ENCODE measurements around the gene DOCK9.
"Not testable (repeated sequence)": the region's sequence is repeated elsewhere in the genome, so short reads cannot be mapped to it uniquely, and the experiment has no call there.

Gene DOCK9

GRCh38 chr13:98909016-98909415 is 68.8 kb downstream of the DOCK9 start:
- DNase-seq, result no peak

GRCh38 chr13:98906746-98907502 is 70.9 kb downstream of the DOCK9 start:
- DNase-seq, result no peak

GRCh38 chr13:98905199-98905598 is 72.7 kb downstream of the DOCK9 start:
- DNase-seq, result no peak

- no peak for DNase-seq
Measured at GRCh38 chr13:98900442-98900841, 77.4 kb downstream of the DOCK9 start.

DNA sequence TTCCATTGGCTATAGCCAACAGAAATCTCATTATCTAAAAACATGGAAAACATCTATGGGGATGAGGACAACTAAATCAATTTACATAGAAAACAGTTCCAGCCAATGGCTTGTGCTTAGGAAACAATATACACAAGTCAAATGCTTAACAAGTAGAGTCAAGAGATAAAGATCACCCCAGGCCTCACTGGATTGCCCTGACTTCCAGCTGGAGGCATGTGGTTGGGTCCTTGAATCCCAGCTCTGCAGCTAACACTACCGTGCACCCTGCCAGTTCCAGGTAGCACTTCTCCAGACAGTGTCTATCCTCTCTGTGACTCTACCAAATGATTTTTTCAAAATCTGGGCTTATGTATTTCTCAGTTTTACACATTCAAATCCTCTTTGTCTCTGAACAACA is 80.2 kb downstream of the DOCK9 start:
- DNase-seq, result no peak

- no peak for DNase-seq
Measured at GRCh38 chr13:98896868-98897144, 81.1 kb downstream of the DOCK9 start.

- no peak for DNase-seq
Measured at GRCh38 chr13:98896083-98896867, 81.6 kb downstream of the DOCK9 start.

GRCh38 chr13:98894814-98895213 is 83.0 kb downstream of the DOCK9 start:
- not testable (repeated sequence) for DNase-seq

GRCh38 chr13:98893371-98893770 is 84.5 kb downstream of the DOCK9 start:
- no peak for DNase-seq

GRCh38 chr13:98892821-98893220 is 85.0 kb downstream of the DOCK9 start:
- no peak for DNase-seq

GRCh38 chr13:98892077-98892476 is 85.8 kb downstream of the DOCK9 start:
- no peak for DNase-seq

- no peak for DNase-seq
Measured at GRCh38 chr13:98890925-98891324, 86.9 kb downstream of the DOCK9 start.

DNA sequence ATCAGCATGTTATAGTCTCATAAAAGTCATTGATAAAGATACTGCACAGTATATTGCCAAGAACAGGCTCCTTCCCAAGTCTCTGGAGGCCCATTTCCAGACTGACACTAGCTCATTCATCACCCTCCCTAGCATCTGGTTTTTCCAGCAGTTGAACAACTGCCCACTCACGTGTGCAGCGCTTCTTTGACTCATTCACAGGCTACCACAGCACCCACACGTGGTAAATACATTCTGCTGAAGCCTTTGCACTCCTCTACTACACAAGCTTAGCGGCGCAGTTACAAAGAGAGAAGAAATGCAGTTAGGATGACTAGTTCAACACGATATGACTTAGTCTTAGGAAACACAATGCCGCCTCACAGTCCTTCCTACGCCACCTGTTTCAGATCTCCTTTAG is 87.7 kb downstream of the DOCK9 start:
- no peak for DNase-seq

GRCh38 chr13:98889419-98890085 is 88.3 kb downstream of the DOCK9 start:
- no peak for DNase-seq

GRCh38 chr13:98888890-98889279 is 89.0 kb downstream of the DOCK9 start:
- DNase-seq, result no peak

- DNase-seq, result no peak
Measured at GRCh38 chr13:98888222-98888889, 89.5 kb downstream of the DOCK9 start.

DNA sequence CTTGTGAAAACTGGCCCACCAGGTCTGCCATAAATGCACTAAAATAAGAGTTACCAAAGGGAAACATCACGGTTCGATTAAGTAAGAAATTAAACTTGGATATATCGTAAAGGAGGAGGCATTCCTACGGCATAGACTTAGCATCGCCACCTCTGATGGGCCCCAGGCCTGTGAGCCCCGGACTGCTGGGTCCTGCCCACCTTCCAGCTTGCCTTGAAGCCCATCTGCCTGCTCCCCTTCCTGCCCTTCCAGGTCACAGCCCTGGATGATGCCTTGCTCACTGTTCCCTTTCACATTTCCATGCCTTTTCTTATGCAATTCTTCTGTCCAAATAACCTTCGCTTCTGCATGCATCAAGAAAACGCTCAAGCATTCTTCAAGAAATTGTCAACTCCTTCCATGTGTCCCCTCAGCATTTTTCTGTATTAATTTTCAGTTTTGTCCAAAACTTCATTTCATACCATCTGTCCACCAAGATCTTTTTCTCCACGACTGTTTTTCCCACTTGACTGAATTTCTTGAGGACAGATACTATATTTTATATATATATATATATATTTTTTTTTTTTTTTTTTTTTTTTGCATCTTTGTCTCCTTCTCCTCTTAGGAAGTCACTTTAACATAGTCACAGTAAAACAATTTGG is 91.2 kb downstream of the DOCK9 start:
- DNase-seq, result no peak

- DNase-seq, result no peak
Measured at GRCh38 chr13:98885600-98885999, 92.3 kb downstream of the DOCK9 start.

DNA sequence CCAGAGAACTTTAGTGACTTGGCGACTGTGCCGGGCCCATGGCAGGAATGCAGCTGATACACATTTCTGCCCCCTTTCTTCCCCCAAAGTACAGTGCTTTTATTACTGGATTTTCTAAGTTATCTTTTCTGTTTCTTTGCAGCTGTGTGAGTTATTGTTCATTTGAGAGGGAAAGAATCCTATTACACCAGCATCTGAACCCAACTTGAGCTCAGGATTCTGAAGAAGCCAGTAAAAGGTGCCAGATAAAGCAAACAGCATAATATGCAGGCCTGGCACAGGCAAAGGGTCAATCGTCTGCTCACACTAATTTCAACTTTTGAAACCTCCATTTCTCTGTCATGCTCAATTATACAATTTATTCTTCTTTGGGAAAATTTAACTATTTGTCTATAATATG is 93.9 kb downstream of the DOCK9 start:
- DNase-seq, result no peak

- DNase-seq, result no peak
Measured at GRCh38 chr13:98881390-98881789, 96.5 kb downstream of the DOCK9 start.

GRCh38 chr13:98880677-98881076 is 97.2 kb downstream of the DOCK9 start:
- DNase-seq, result no peak

DNA sequence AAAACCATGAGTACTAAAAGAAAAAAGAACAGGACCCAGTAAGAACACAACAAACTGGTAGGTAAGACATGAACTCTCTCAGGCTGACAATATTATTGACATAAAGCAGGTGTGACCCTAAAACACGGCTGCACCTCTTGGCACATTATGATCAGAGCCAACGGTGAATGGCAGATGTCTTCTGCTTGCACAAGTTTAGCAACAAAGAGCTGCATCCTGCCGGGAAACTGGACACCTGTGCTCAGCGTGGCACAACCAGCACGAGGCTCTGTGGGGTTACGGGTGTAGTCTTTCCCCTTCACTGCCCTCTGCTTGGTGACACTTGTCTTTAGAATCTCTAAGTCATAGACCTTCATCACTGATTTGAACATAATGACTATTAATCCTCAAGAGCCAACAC is 97.9 kb downstream of the DOCK9 start:
- DNase-seq, result no peak

DNA sequence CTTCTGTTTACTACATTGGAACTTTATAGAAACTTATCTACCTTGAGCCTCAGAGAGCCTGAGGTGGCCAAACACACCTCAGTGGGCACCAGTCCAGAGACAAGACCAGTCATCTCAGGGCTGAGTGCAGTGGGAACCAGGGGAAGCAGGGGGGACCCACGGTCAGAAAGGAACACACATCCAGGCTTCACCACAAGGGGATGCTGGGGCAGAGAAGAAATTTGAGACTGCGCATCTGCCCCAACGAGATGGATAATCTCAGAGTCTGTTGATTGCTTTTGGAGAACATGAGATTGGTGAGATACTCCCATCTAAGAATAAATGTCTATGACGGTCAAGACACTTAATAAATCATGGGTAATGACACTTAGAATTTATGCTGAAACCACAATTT is 98.7 kb downstream of the DOCK9 start:
- DNase-seq, result no peak
